ENCODE results near the gene RAB3GAP2. TPM values are rescaled to one million over a fixed set of nuclear protein-coding genes. Genes with fewer than 3 reads are reported as not detected.
A peak's percentile ranks its signal among the peaks of the same experiment; 100 is the strongest.

Gene RAB3GAP2
- total and polyA plus RNA-seq, 10 of the 15 experiments (the other 5 are each of a cell fraction or from before 2014, with no cell fraction given) = 11.9 to 51.1 (median 24.4) TPM

DNA sequence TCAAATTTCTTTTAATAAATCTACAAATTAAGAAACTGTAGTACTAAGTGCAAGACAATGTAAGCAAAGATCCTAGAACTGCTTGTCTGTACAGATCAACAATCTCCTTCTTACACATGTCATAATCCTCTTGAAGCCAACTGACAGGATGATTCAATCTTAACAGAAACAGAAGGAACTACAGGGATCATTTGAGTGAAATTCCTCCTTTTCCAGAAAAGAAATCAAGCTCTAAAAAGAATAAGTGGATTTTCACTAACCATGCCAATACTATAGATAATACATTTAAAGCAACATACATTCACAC lies 53.2 kb downstream of the RAB3GAP2 start:
- peak overlapping the region; percentile 83 for H3K4me2 ChIP-seq (ENCODE audit: control insufficient read depth, insufficient read depth)
- no peak for DNase-seq (ENCODE audit: low read depth, low spot score)
- TF ChIP-seq CBX5 (IDR thresholded peaks at IDR 0.05; ENCODE audit: low read depth) (no peak), SIX5 (IDR thresholded peaks at IDR 0.05; ENCODE audit: low read depth, low read length, severe bottlenecking) (no peak), MEF2B (IDR thresholded peaks at IDR 0.05; ENCODE audit: partially characterized antibody, poor library complexity, severe bottlenecking) (no peak)
- TF ChIP-seq, protein P1, sequence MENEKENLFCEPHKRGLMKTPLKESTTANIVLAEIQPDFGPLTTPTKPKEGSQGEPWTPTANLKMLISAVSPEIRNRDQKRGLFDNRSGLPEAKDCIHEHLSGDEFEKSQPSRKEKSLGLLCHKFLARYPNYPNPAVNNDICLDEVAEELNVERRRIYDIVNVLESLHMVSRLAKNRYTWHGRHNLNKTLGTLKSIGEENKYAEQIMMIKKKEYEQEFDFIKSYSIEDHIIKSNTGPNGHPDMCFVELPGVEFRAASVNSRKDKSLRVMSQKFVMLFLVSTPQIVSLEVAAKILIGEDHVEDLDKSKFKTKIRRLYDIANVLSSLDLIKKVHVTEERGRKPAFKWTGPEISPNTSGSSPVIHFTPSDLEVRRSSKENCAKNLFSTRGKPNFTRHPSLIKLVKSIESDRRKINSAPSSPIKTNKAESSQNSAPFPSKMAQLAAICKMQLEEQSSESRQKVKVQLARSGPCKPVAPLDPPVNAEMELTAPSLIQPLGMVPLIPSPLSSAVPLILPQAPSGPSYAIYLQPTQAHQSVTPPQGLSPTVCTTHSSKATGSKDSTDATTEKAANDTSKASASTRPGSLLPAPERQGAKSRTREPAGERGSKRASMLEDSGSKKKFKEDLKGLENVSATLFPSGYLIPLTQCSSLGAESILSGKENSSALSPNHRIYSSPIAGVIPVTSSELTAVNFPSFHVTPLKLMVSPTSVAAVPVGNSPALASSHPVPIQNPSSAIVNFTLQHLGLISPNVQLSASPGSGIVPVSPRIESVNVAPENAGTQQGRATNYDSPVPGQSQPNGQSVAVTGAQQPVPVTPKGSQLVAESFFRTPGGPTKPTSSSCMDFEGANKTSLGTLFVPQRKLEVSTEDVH (IDR thresholded peaks at IDR 0.05; ENCODE audit: low read depth, partially characterized antibody) = no peak
- H3K9me3 ChIP-seq (replicated peaks; ENCODE audit: control insufficient read depth, insufficient read depth, low read length) = no peaks in the 10 kb centered on the region; the same call in 1 of the 3 replicates
- H3K79me2 ChIP-seq (ENCODE audit: control insufficient read depth, insufficient read depth, low read length) = peaks cover 67% of the 10 kb centered on the region
- peak overlapping the region; percentile 96 for H3K27ac ChIP-seq (ENCODE audit: control insufficient read depth, insufficient read depth)
- no peak overlapping the region for H3K4me3 ChIP-seq
- peaks cover 15% of the 10 kb centered on the region for H3K4me1 ChIP-seq (ENCODE audit: control insufficient read depth, insufficient read depth, low read length)
- H2AFZ ChIP-seq (ENCODE audit: control insufficient read depth, low read depth, low read length) = no peak overlapping the region
- RAD21 ChIA-PET (ENCODE audit: unreplicated experiment) = interaction anchor here (0.7 to 18.1 kb wide), 33 partner anchors 10 to 558 kb away, joined by 3 to 189 read pairs (median 5); partner anchors contain the start of genes BPNT1 and RAB3GAP2
- CTCF ChIA-PET = interaction anchor here (0.6 to 11.4 kb wide), 48 partner anchors 8 to 1212 kb away, joined by 3 to 101 read pairs (median 4); partner anchors contain the start of gene RAB3GAP2
- in situ Hi-C loops (cut with MboI) (no loop called here), intact Hi-C loops (cut with micrococcal nuclease; ENCODE audit: unreplicated experiment) (loop anchor here (2.0 to 10.0 kb wide), 4 partner anchors 78 to 558 kb away; no protein-coding TSS in a partner anchor)
- FAIRE-seq = no peak
- SMC1A ChIA-PET (ENCODE audit: uncharacterized antibody, unreplicated experiment) = interaction anchor here (0.6 to 11.8 kb wide), 34 partner anchors 10 to 558 kb away, joined by 3 to 250 read pairs (median 4); partner anchors contain the start of gene RAB3GAP2
- ATAC-seq = no peak
- 0 out of 2 replicates have a peak overlapping the region, but pooled peaks have one; percentile 9 for H3K9ac ChIP-seq (ENCODE audit: control insufficient read depth, insufficient read depth, low read length)
- no TSS peak for BruUV-seq (replicated peaks)
- no peaks in the 10 kb centered on the region; a peak in 1 of 4 replicates for H3K36me3 ChIP-seq (ENCODE audit: control insufficient read depth in 2 of 2, insufficient read depth in 2 of 2, low read length in 1 of 2)
- no peaks in the 10 kb centered on the region for H4K20me1 ChIP-seq (ENCODE audit: control insufficient read depth, insufficient read depth)
- POLR2A ChIA-PET = interaction anchor here (0.7 to 4.6 kb wide), 12 partner anchors 10 to 850 kb away, joined by 3 to 55 read pairs (median 4); partner anchors contain the start of genes BPNT1 and RAB3GAP2
- H3K27me3 ChIP-seq (replicated peaks in 1 of 2; ENCODE audit: control insufficient read depth in 2 of 2, insufficient read depth in 2 of 2, low read length in 1 of 2) = no peaks in the 10 kb centered on the region
